Activated CD8-positive, alpha-beta T cell treated with anti-CD3 and anti-CD28 coated beads for 36 hours (primary cell): ENCODE results near the gene MTF2. TPM values are rescaled to one million over a fixed set of nuclear protein-coding genes. Genes with fewer than 3 reads are reported as not detected.
A peak's percentile ranks its signal among the peaks of the same experiment; 100 is the strongest.

Experiments
- ATAC-seq: fragments of 200-7000 bp; cut with Tn5 transposase; one replicate; pipeline ENCODE4 v1.10.0; 2021; ENCODE audit warnings: mild to moderate bottlenecking, moderate library complexity
- CTCF ChIA-PET: fragments of 350-600 bp; sonication (Branson Sonifier 250); formaldehyde crosslinking; loops from one replicate; lab custom pipeline; 2021; ENCODE audit warnings: antibody characterized with exemption; lab: Charles Lee
- POLR2A ChIA-PET: fragments of 350-600 bp; sonication (Branson Sonifier 250); formaldehyde crosslinking; loops from one replicate; lab custom pipeline; 2021; ENCODE audit warnings: antibody characterized with exemption; lab: Charles Lee
- DNase-seq: peaks from one replicate; pipeline ENCODE4 v3.0.0-alpha.2; 2020
- H3K27ac Mint-ChIP-seq: one replicate; pipeline ENCODE4 v1.8.0; 2021; ENCODE audit warnings: mild to moderate bottlenecking, mixed read lengths
- H3K27me3 Mint-ChIP-seq: one replicate; pipeline ENCODE4 v1.8.0; 2021; ENCODE audit warnings: mixed read lengths
- H3K36me3 Mint-ChIP-seq: one replicate; pipeline ENCODE4 v1.8.0; 2021; ENCODE audit warnings: low read depth, mixed read lengths
- H3K4me1 Mint-ChIP-seq: one replicate; pipeline ENCODE4 v1.8.0; 2021; ENCODE audit warnings: low read depth, mixed read lengths
- H3K4me3 Mint-ChIP-seq: one replicate; pipeline ENCODE4 v1.8.0; 2021; ENCODE audit warnings: mild to moderate bottlenecking, moderate library complexity, mixed read lengths
- H3K9me3 Mint-ChIP-seq: one replicate; pipeline ENCODE4 v1.8.0; 2021; ENCODE audit warnings: mixed read lengths
- intact Hi-C: fragments of 100-400 bp; cut with micrococcal nuclease; formaldehyde crosslinking; loops from one replicate; pipeline ENCODE4 v1.10.0; 2022
- total RNA-seq, 2 experiments: library from RNA; stranded (reverse); gene quantifications; one replicate each; pipeline ENCODE4 v1.2.3, GENCODE V29; 2021
- TF ChIP-seq, protein P1 (sequence below): fragments of 200-600 bp; IDR thresholded peaks from one replicate; pipeline ENCODE4 v1.8.0; 2022; ENCODE audit warnings: antibody characterized with exemption, mild to moderate bottlenecking

The MTF2 gene
- total RNA-seq, 2 experiments from 2014 or later = 65.0 to 70.9 TPM

- ATAC-seq = peak; percentile 66
- Mint-ChIP-seq H3K9me3 (no peaks in the 10 kb centered on the region), H3K4me1 (peaks cover 33% of the 10 kb centered on the region), H3K27me3 (no peaks in the 10 kb centered on the region), H3K4me3 (no peak overlapping the region), H3K36me3 (no peaks in the 10 kb centered on the region), H3K27ac (no peak overlapping the region)
- intact Hi-C loops = no loop called here
- no peak for DNase-seq
- TF ChIP-seq, protein P1, sequence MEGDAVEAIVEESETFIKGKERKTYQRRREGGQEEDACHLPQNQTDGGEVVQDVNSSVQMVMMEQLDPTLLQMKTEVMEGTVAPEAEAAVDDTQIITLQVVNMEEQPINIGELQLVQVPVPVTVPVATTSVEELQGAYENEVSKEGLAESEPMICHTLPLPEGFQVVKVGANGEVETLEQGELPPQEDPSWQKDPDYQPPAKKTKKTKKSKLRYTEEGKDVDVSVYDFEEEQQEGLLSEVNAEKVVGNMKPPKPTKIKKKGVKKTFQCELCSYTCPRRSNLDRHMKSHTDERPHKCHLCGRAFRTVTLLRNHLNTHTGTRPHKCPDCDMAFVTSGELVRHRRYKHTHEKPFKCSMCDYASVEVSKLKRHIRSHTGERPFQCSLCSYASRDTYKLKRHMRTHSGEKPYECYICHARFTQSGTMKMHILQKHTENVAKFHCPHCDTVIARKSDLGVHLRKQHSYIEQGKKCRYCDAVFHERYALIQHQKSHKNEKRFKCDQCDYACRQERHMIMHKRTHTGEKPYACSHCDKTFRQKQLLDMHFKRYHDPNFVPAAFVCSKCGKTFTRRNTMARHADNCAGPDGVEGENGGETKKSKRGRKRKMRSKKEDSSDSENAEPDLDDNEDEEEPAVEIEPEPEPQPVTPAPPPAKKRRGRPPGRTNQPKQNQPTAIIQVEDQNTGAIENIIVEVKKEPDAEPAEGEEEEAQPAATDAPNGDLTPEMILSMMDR = no peak
- POLR2A ChIA-PET = interaction anchor here (0.6 to 1.0 kb wide), 2 partner anchors 45 to 230 kb away, joined by 3 read pairs; no protein-coding TSS in a partner anchor
- CTCF ChIA-PET = interaction anchor here (0.7 to 2.6 kb wide), 5 partner anchors 9 to 39 kb away, joined by 3 to 14 read pairs (median 4); no protein-coding TSS in a partner anchor
Measured at GRCh38 chr1:93033785-93034184, 45.3 kb upstream of the MTF2 start.

GRCh38 chr1:93034397-93034796 lies 44.7 kb upstream of the MTF2 start:
- Mint-ChIP-seq H3K4me3 (no peak overlapping the region), H3K27ac (no peak overlapping the region), H3K27me3 (no peaks in the 10 kb centered on the region), H3K4me1 (peaks cover 30% of the 10 kb centered on the region), H3K36me3 (no peaks in the 10 kb centered on the region), H3K9me3 (no peaks in the 10 kb centered on the region)
- POLR2A ChIA-PET = interaction anchor here (1.0 kb wide), 1 partner anchor 44 kb away, joined by 3 read pairs; no protein-coding TSS in a partner anchor
- no peak for DNase-seq
- TF ChIP-seq, protein P1 = no peak
- no peak for ATAC-seq
- intact Hi-C loops = no loop called here
- CTCF ChIA-PET = interaction anchor here (0.7 to 2.6 kb wide), 4 partner anchors 8 to 28 kb away, joined by 3 to 14 read pairs (median 4); no protein-coding TSS in a partner anchor

GRCh38 chr1:93036672-93037071 lies 42.4 kb upstream of the MTF2 start:
- intact Hi-C loops = no loop called here
- Mint-ChIP-seq H3K27me3 (no peaks in the 10 kb centered on the region), H3K9me3 (no peaks in the 10 kb centered on the region), H3K4me3 (no peak overlapping the region), H3K4me1 (peaks cover 24% of the 10 kb centered on the region), H3K27ac (no peak overlapping the region), H3K36me3 (no peaks in the 10 kb centered on the region)
- no peak for ATAC-seq
- POLR2A ChIA-PET = interaction anchor here (1.6 kb wide), 1 partner anchor 42 kb away, joined by 4 read pairs; the partner anchor contains the start of gene MTF2
- TF ChIP-seq, protein P1 = no peak
- DNase-seq = no peak
- CTCF ChIA-PET = interaction anchor here (0.9 to 1.6 kb wide), 4 partner anchors 18 to 68 kb away, joined by 3 to 7 read pairs (median 4); no protein-coding TSS in a partner anchor

DNA sequence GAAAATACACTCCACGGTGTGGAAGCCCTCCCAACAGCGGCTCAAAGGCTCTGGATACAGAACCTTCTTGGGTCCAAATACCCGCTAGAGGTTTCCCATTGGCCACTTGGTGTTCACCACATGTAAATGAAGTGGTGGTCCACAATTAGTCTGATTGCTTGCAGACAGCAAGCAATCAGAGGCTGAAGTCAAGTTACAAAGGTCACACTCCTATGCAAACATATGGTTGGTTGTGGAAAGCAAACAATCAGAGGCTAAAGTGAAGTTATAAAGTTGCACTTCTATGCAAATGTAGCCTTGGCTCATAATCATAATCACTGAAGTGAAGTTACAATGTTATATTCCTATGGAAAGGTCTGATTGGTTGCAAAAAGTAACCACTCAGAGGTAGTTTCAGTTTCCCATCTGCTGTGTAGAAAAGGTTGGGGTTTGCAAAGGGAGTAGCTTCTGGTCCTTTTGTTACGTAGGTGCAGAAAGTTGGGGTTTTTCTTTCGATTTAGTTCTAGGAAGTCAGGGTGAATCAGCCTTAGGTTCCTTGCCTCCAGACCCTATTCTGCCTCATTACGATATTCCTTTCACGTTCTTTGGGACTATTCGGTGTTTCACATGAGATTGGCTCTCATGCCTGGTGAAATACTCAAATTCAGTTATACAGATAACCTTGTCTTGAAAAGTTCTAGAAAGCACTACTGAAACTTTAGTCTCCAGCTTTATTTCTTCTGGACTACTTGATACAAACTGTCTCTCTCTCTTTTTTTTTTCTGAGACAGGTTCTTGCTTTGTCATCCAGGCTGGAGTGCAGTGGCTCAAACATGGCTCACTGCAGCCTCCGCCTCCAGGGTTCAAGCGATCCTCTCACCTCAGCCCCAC lies 36.7 kb upstream of the MTF2 start:
- ChIA-PET POLR2A (interaction anchor here (0.6 to 1.5 kb wide), 7 partner anchors 12 to 62 kb away, joined by 3 to 5 read pairs (median 3); no protein-coding TSS in a partner anchor), CTCF (interaction anchor here (0.8 to 2.2 kb wide), 8 partner anchors 9 to 116 kb away, joined by 3 to 18 read pairs (median 4); partner anchors contain the start of gene MTF2)
- intact Hi-C loops = no loop called here
- peaks cover 23% of the 10 kb centered on the region for H3K4me1 Mint-ChIP-seq
- peak; percentile 97 for ATAC-seq
- peak; percentile 45 for DNase-seq
- H3K36me3 Mint-ChIP-seq = no peaks in the 10 kb centered on the region
- H3K27ac Mint-ChIP-seq = peak overlapping the region; percentile 97
- no peaks in the 10 kb centered on the region for H3K9me3 Mint-ChIP-seq
- TF ChIP-seq, protein P1 = no peak
- peak overlapping the region; percentile 74 for H3K4me3 Mint-ChIP-seq
- no peaks in the 10 kb centered on the region for H3K27me3 Mint-ChIP-seq
